Karpas-422 (cell line): ENCODE results near the gene SOSTDC1. TPM values are rescaled to one million over a fixed set of nuclear protein-coding genes. Genes with fewer than 3 reads are reported as not detected.

Source experiments
- DNase-seq: peaks from one replicate; pipeline ENCODE4 v3.0.0-alpha.2; 2015
- H2AFZ ChIP-seq: fragments of 200-600 bp; sonication (generic); 2 replicates; pipeline ENCODE4 v1.6.1; 2014; ENCODE audit warnings: antibody characterized with exemption, low read length, mixed read lengths
- H3K27ac ChIP-seq: fragments of 200-600 bp; sonication (generic); 2 replicates; pipeline ENCODE4 v1.5.1; 2014; ENCODE audit warnings: mild to moderate bottlenecking, low read length, moderate library complexity
- H3K27me3 ChIP-seq: fragments of 200-600 bp; sonication (generic); 2 replicates; pipeline ENCODE4 v1.6.1; 2014; ENCODE audit warnings: low read length, mixed read lengths
- H3K36me3 ChIP-seq: fragments of 200-600 bp; sonication (generic); 2 replicates; pipeline ENCODE4 v1.6.1; 2014; ENCODE audit warnings: low read length, mixed read lengths; ENCODE audit not compliant: insufficient read depth
- H3K4me1 ChIP-seq: fragments of 200-600 bp; sonication (generic); 2 replicates; pipeline ENCODE4 v1.6.1; 2014; ENCODE audit warnings: mild to moderate bottlenecking, low read length, mixed read lengths
- H3K4me2 ChIP-seq: fragments of 200-600 bp; sonication (generic); 2 replicates; pipeline ENCODE4 v1.6.1; 2014; ENCODE audit warnings: low read length, low read depth, mild to moderate bottlenecking; ENCODE audit not compliant: poor library complexity, severe bottlenecking
- H3K4me3 ChIP-seq: fragments of 200-600 bp; sonication (generic); 2 replicates; pipeline ENCODE4 v1.5.1; 2014; ENCODE audit warnings: mild to moderate bottlenecking, antibody characterized with exemption, low read length, mixed read lengths
- H3K79me2 ChIP-seq: fragments of 200-600 bp; sonication (generic); 2 replicates; pipeline ENCODE4 v1.6.1; 2014; ENCODE audit warnings: mild to moderate bottlenecking, low read length, mixed read lengths
- H3K9ac ChIP-seq: fragments of 200-600 bp; sonication (generic); 2 replicates; pipeline ENCODE4 v1.6.0; 2014; ENCODE audit warnings: low read length
- H3K9me2 ChIP-seq: fragments of 200-600 bp; sonication (generic), shearing (Covaris generic); replicated peaks from 2 replicates; pipeline ENCODE4 v1.6.0; 2014; ENCODE audit warnings: mild to moderate bottlenecking, low read length, moderate library complexity; ENCODE audit not compliant: insufficient read depth
- H3K9me3 ChIP-seq: fragments of 300-700, 200-600 bp; sonication (generic); 2 replicates; pipeline ENCODE4 v1.6.1; 2014; ENCODE audit warnings: low read length, mixed read lengths
- H4K20me1 ChIP-seq: fragments of 200-600 bp; sonication (generic); 2 replicates; pipeline ENCODE4 v1.6.1; 2014; ENCODE audit warnings: mild to moderate bottlenecking, antibody characterized with exemption, low read length, low read depth; ENCODE audit not compliant: insufficient read depth
- total RNA-seq: library from RNA; depleted of rRNA; stranded (reverse); fragments of >200 nt; shearing (Covaris generic); gene quantifications from 2 replicates; pipeline ENCODE4 v1.2.3, GENCODE V29; 2014; ENCODE audit warnings: low replicate concordance

SOSTDC1 gene
- total RNA-seq, 1 experiment from 2014 or later, result not detected

GRCh38 chr7:16502303-16502702 lies 36.8 kb upstream of the SOSTDC1 start:
- no peaks in the 10 kb centered on the region for H3K9me3 ChIP-seq
- no peaks in the 10 kb centered on the region for H3K79me2 ChIP-seq
- H3K27ac ChIP-seq, result no peak overlapping the region
- H2AFZ ChIP-seq, result no peak overlapping the region
- no peak overlapping the region for H3K4me2 ChIP-seq
- H3K4me3 ChIP-seq, result no peak overlapping the region
- H3K4me1 ChIP-seq, result no peaks in the 10 kb centered on the region
- DNase-seq, result no peak
- H3K9ac ChIP-seq, result no peak overlapping the region
- H3K27me3 ChIP-seq, result no peaks in the 10 kb centered on the region
- no peaks in the 10 kb centered on the region for H4K20me1 ChIP-seq
- no peaks in the 10 kb centered on the region for H3K9me2 ChIP-seq
- no peaks in the 10 kb centered on the region for H3K36me3 ChIP-seq

DNA sequence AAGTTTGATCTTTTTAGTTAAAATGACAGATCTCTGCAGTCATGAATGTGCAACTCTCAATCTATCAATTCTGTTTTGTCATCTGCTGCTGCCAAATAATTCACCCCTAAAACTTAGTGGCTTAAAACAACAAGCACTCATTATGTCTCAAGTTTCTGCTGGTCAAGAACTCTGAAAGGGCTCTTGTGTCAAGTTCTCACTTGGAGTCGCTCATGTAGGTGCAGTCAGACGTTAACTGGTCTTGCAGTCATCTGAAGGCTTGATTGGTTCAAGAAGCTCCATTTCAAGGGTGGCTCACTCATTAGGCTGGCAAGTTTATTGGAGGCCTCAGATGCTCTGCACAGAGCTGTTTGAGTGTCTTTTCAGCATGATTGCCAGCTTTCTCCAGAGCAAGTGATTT lies 32.6 kb upstream of the SOSTDC1 start:
- no peaks in the 10 kb centered on the region for H3K27me3 ChIP-seq
- H3K4me2 ChIP-seq, result no peak overlapping the region
- H3K36me3 ChIP-seq, result no peaks in the 10 kb centered on the region
- H3K79me2 ChIP-seq, result no peaks in the 10 kb centered on the region
- H4K20me1 ChIP-seq, result no peaks in the 10 kb centered on the region
- no peak overlapping the region for H3K9ac ChIP-seq
- no peak overlapping the region for H2AFZ ChIP-seq
- no peaks in the 10 kb centered on the region for H3K4me1 ChIP-seq
- no peak for DNase-seq
- no peak overlapping the region for H3K4me3 ChIP-seq
- no peaks in the 10 kb centered on the region for H3K9me3 ChIP-seq
- H3K27ac ChIP-seq, result no peak overlapping the region
- H3K9me2 ChIP-seq, result no peaks in the 10 kb centered on the region

DNA sequence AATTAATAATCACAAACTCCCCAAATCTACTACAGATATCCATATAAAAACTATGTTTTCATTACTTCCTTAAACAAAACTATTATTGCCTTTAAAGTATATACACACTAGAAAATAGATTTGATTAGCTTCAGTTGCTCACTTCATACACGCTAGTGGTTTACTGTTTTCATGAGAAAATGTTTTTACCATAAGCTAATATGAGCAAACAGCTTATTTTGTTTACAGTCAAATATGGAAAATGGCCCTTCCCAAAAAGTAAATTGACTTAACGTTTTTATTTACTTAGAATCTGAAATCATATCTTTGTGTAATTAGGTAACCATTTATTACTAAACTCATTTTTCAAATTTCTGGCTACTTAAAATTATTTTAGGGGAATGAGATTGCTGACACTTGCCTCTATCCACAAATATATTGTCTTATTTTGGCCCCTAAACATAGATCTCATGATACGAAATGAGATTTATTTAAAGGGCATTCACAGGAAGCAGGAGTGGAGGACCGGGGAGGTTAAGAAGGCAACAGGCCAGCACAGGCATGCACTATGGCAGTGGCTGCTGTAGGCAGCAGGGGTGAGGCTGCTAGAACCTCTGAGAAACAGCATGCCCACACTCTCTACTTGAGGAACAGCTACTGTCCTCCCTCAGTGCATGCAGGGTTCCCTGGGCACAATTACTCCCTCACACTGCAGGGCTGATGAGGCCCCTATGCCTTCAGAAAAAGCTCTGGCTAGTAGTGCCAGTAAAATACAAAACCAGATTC lies 29.6 kb upstream of the SOSTDC1 start:
- no peak overlapping the region for H2AFZ ChIP-seq

DNA sequence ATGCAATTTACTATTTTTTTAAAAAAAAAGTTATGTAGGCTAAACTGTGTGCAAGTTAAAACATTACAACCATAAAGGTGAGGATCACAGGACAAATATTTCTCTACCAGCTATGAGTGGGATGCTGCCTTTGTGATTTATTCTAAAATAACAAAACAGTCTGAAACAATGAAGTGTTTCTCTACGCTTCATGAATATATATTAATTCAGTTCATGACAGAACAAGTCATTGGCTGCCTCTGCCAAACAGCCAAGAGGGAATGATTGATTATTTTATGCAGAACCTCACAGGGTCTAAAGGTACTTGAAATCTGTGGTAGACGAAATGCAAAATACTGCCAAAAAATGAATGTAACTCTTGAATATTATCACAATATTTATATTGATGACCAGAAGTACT lies 29.0 kb upstream of the SOSTDC1 start:
- H3K9ac ChIP-seq, result no peak overlapping the region

More for the DNA sequence above, 29.6 kb upstream of the SOSTDC1 start:
- Histone ChIP-seq H3K9me3 (no peaks in the 10 kb centered on the region), H3K27me3 (no peaks in the 10 kb centered on the region), H3K9ac (no peak overlapping the region), H4K20me1 (no peaks in the 10 kb centered on the region), H3K4me2 (no peak overlapping the region), H3K4me3 (no peak overlapping the region), H3K36me3 (no peaks in the 10 kb centered on the region), H3K4me1 (no peaks in the 10 kb centered on the region), H3K9me2 (no peaks in the 10 kb centered on the region), H3K79me2 (no peaks in the 10 kb centered on the region), H3K27ac (no peak overlapping the region)
- DNase-seq, result no peak

GRCh38 chr7:16493266-16493665 lies 27.7 kb upstream of the SOSTDC1 start:
- no peak for DNase-seq
- Histone ChIP-seq H3K79me2 (no peaks in the 10 kb centered on the region), H3K4me1 (no peaks in the 10 kb centered on the region), H3K4me2 (no peak overlapping the region), H2AFZ (no peak overlapping the region), H4K20me1 (no peaks in the 10 kb centered on the region), H3K4me3 (no peak overlapping the region), H3K9ac (no peak overlapping the region), H3K27ac (no peak overlapping the region), H3K9me2 (no peaks in the 10 kb centered on the region), H3K36me3 (no peaks in the 10 kb centered on the region), H3K27me3 (no peaks in the 10 kb centered on the region), H3K9me3 (no peaks in the 10 kb centered on the region)

More for the DNA sequence above, 29.0 kb upstream of the SOSTDC1 start:
- Histone ChIP-seq H3K4me3 (no peak overlapping the region), H3K4me1 (no peaks in the 10 kb centered on the region), H4K20me1 (no peaks in the 10 kb centered on the region), H3K27me3 (no peaks in the 10 kb centered on the region), H2AFZ (no peak overlapping the region), H3K79me2 (no peaks in the 10 kb centered on the region), H3K4me2 (no peak overlapping the region), H3K27ac (no peak overlapping the region), H3K36me3 (no peaks in the 10 kb centered on the region), H3K9me3 (no peaks in the 10 kb centered on the region), H3K9me2 (no peaks in the 10 kb centered on the region)
- DNase-seq, result no peak

DNA sequence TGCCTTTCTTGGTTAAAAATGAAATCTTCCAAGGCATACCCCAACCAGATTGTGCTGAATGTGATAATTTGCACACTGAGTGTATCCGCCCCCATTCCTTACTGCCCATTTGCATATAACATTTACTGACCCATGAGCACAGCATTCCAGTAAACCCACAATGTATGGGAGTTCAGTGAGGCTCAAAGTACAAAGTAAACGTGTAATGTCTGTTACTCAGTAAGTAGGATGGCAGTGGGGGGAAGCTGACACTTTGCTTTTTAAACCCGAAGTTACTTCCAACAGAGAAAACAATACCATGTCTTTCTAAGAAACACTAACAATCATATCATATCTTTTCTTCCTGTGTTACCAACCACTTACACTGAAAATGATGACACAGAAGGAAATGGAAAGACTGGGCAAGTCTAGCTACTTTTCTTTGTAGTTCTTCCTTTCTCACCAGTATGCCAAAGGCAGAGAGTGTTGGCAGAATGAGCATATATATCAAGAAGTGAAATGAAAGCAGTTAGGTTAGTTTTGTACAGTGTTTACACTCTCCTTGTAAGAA lies 27.1 kb upstream of the SOSTDC1 start:
- no peaks in the 10 kb centered on the region for H3K36me3 ChIP-seq
- H3K79me2 ChIP-seq, result no peaks in the 10 kb centered on the region
- H3K9me3 ChIP-seq, result no peaks in the 10 kb centered on the region
- no peaks in the 10 kb centered on the region for H3K9me2 ChIP-seq
- no peaks in the 10 kb centered on the region for H3K4me1 ChIP-seq
- no peak for DNase-seq
- H3K4me3 ChIP-seq, result no peak overlapping the region
- no peaks in the 10 kb centered on the region for H4K20me1 ChIP-seq
- no peak overlapping the region for H2AFZ ChIP-seq
- H3K27ac ChIP-seq, result no peak overlapping the region
- no peak overlapping the region for H3K9ac ChIP-seq
- no peak overlapping the region for H3K4me2 ChIP-seq
- no peaks in the 10 kb centered on the region for H3K27me3 ChIP-seq

- H3K4me2 ChIP-seq, result no peak overlapping the region
These were observed 25.6 kb upstream of the SOSTDC1 start for GRCh38 chr7:16491148-16491547.

DNA sequence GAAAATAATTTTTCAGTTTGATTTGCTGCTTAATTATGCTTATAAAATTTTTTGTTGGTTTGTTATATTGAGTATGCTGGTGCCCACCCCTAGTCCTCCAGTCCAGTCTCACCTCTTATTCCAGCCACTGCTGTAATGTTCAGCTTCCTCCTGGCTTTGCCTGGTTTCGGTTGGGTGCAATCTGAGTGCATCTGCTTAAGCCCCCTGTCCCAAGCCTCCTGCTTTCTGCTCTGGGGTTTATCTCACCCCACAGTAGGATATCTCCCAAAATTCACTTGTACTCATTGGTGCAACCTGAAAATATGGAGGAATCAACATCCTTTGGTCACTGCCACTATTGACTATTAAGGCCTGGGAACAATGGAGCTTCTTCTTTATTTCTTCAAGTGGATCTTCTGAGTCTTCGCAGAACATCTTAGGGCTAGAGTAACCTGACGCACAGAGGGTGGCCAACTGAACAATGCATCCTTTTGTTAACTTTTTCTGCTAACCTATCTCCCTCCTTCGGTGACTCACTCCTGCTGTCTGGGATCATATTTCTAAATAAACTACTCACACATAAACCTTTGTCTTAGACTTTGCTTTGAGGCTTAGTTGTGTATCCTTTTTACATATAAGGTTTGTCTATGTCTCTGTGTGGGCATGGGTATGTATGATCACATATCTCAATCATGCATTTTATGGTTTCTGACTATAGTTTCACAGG lies 19.1 kb upstream of the SOSTDC1 start:
- no peaks in the 10 kb centered on the region for H4K20me1 ChIP-seq
- H3K4me2 ChIP-seq, result no peak overlapping the region
- H3K9me3 ChIP-seq, result no peaks in the 10 kb centered on the region
- H3K36me3 ChIP-seq, result no peaks in the 10 kb centered on the region
- H3K4me1 ChIP-seq, result no peaks in the 10 kb centered on the region
- H2AFZ ChIP-seq, result no peak overlapping the region
- H3K9ac ChIP-seq, result no peak overlapping the region
- H3K9me2 ChIP-seq, result no peaks in the 10 kb centered on the region
- no peak for DNase-seq
- H3K27ac ChIP-seq, result no peak overlapping the region
- no peak overlapping the region for H3K4me3 ChIP-seq
- H3K27me3 ChIP-seq, result no peaks in the 10 kb centered on the region; the same call in 1 of the 2 replicates
- H3K79me2 ChIP-seq, result no peaks in the 10 kb centered on the region

More at GRCh38 chr7:16491148-16491547, 25.6 kb upstream of the SOSTDC1 start:
- no peak for DNase-seq
- H3K79me2 ChIP-seq, result no peaks in the 10 kb centered on the region
- H4K20me1 ChIP-seq, result no peaks in the 10 kb centered on the region
- no peak overlapping the region for H2AFZ ChIP-seq
- no peaks in the 10 kb centered on the region for H3K9me2 ChIP-seq
- no peaks in the 10 kb centered on the region for H3K27me3 ChIP-seq
- H3K36me3 ChIP-seq, result no peaks in the 10 kb centered on the region
- no peak overlapping the region for H3K27ac ChIP-seq
- no peak overlapping the region for H3K9ac ChIP-seq
- no peaks in the 10 kb centered on the region for H3K9me3 ChIP-seq
- no peak overlapping the region for H3K4me3 ChIP-seq
- H3K4me1 ChIP-seq, result no peaks in the 10 kb centered on the region
